Measurements from ENCODE around the gene PHYHD1.

PHYHD1 gene

GRCh38 chr9:128986671-128987070, 65.9 kb downstream of the PHYHD1 start:
- DNase-seq: no peak

GRCh38 chr9:128987805-128988204, 67.0 kb downstream of the PHYHD1 start:
- no peak for DNase-seq
